ENCODE measurements around the gene TICRR.

GRCh38 chr15:89566181-89566580 lies 9.1 kb upstream of the TICRR start:
- TF ChIP-seq, protein P1, sequence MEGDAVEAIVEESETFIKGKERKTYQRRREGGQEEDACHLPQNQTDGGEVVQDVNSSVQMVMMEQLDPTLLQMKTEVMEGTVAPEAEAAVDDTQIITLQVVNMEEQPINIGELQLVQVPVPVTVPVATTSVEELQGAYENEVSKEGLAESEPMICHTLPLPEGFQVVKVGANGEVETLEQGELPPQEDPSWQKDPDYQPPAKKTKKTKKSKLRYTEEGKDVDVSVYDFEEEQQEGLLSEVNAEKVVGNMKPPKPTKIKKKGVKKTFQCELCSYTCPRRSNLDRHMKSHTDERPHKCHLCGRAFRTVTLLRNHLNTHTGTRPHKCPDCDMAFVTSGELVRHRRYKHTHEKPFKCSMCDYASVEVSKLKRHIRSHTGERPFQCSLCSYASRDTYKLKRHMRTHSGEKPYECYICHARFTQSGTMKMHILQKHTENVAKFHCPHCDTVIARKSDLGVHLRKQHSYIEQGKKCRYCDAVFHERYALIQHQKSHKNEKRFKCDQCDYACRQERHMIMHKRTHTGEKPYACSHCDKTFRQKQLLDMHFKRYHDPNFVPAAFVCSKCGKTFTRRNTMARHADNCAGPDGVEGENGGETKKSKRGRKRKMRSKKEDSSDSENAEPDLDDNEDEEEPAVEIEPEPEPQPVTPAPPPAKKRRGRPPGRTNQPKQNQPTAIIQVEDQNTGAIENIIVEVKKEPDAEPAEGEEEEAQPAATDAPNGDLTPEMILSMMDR (conservative IDR thresholded peaks at IDR 0.05; ENCODE audit: low read depth, low read length), result no peak
- no peak for TF ChIP-seq FOS (IDR thresholded peaks at IDR 0.05; ENCODE audit: low read depth, low read length)
- no peak for TF ChIP-seq MAZ (IDR thresholded peaks at IDR 0.05; ENCODE audit: borderline replicate concordance, low read depth, low read length)
- no peak for TF ChIP-seq POLR2A (IDR thresholded peaks at IDR 0.05; ENCODE audit: low read depth, low read length)
- TF ChIP-seq RFX5 (IDR thresholded peaks at IDR 0.05; ENCODE audit: low read depth, low read length), result no peak
- TF ChIP-seq RCOR1 (IDR thresholded peaks at IDR 0.05; ENCODE audit: insufficient replicate concordance, low read length), result no peak
- no peak for TF ChIP-seq MXI1 (IDR thresholded peaks at IDR 0.05; ENCODE audit: borderline replicate concordance, low read depth, low read length)
- TF ChIP-seq BHLHE40 (IDR thresholded peaks at IDR 0.05; ENCODE audit: low read depth, low read length), result no peak
- no peak for TF ChIP-seq NFE2L2 (IDR thresholded peaks at IDR 0.05; ENCODE audit: low read depth, low read length)
- TF ChIP-seq, protein P2, sequence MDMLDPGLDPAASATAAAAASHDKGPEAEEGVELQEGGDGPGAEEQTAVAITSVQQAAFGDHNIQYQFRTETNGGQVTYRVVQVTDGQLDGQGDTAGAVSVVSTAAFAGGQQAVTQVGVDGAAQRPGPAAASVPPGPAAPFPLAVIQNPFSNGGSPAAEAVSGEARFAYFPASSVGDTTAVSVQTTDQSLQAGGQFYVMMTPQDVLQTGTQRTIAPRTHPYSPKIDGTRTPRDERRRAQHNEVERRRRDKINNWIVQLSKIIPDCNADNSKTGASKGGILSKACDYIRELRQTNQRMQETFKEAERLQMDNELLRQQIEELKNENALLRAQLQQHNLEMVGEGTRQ (IDR thresholded peaks at IDR 0.05; ENCODE audit: low read depth, low read length), result no peak
